ENCODE data around the gene DTD1.

DTD1 gene

GRCh38 chr20:18615020-18615650 lies 27.3 kb downstream of the DTD1 start:
- no peak for DNase-seq (ENCODE audit: low read depth, low spot score)

- no peak for DNase-seq (ENCODE audit: low read depth, low spot score)
These were observed 33.1 kb downstream of the DTD1 start for GRCh38 chr20:18621004-18621403.

GRCh38 chr20:18623156-18623910 lies 35.5 kb downstream of the DTD1 start:
- no peak for DNase-seq (ENCODE audit: low read depth, low spot score)

GRCh38 chr20:18624948-18625347 lies 37.1 kb downstream of the DTD1 start:
- no peak for DNase-seq (ENCODE audit: low read depth, low spot score)

GRCh38 chr20:18625907-18626655 lies 38.2 kb downstream of the DTD1 start:
- DNase-seq (ENCODE audit: low read depth, low spot score): no peak

GRCh38 chr20:18628330-18628920 lies 40.6 kb downstream of the DTD1 start:
- peak; percentile 28 for DNase-seq (ENCODE audit: low read depth, low spot score)

- peak; percentile 25 for DNase-seq (ENCODE audit: low read depth, low spot score)
These were observed 44.4 kb downstream of the DTD1 start for GRCh38 chr20:18632196-18632789.

GRCh38 chr20:18633411-18633810 lies 45.6 kb downstream of the DTD1 start:
- no peak for DNase-seq (ENCODE audit: low read depth, low spot score)

GRCh38 chr20:18634501-18634900 lies 46.6 kb downstream of the DTD1 start:
- no peak for DNase-seq (ENCODE audit: low read depth, low spot score)

GRCh38 chr20:18635380-18635779 lies 47.5 kb downstream of the DTD1 start:
- DNase-seq (ENCODE audit: low read depth, low spot score): no peak

GRCh38 chr20:18637224-18637623 lies 49.4 kb downstream of the DTD1 start:
- no peak for DNase-seq (ENCODE audit: low read depth, low spot score)

- DNase-seq (ENCODE audit: low read depth, low spot score): no peak
These were observed 50.9 kb downstream of the DTD1 start for GRCh38 chr20:18638768-18639167.

GRCh38 chr20:18639501-18639979 lies 51.7 kb downstream of the DTD1 start:
- DNase-seq (ENCODE audit: low read depth, low spot score): no peak

- DNase-seq (ENCODE audit: low read depth, low spot score): no peak
These were observed 57.4 kb downstream of the DTD1 start for GRCh38 chr20:18645196-18645745.

- DNase-seq (ENCODE audit: low read depth, low spot score): no peak
These were observed 58.0 kb downstream of the DTD1 start for GRCh38 chr20:18645851-18646250.

GRCh38 chr20:18647777-18648176 lies 59.9 kb downstream of the DTD1 start:
- DNase-seq (ENCODE audit: low read depth, low spot score): no peak

GRCh38 chr20:18650224-18650623 lies 62.4 kb downstream of the DTD1 start:
- DNase-seq (ENCODE audit: low read depth, low spot score): no peak

- DNase-seq (ENCODE audit: low read depth, low spot score): no peak
These were observed 66.0 kb downstream of the DTD1 start for GRCh38 chr20:18653736-18654447.

- DNase-seq (ENCODE audit: low read depth, low spot score): no peak
These were observed 66.6 kb downstream of the DTD1 start for GRCh38 chr20:18654448-18654773.

- no peak for DNase-seq (ENCODE audit: low read depth, low spot score)
These were observed 69.7 kb downstream of the DTD1 start for GRCh38 chr20:18657575-18657974.
